Astrocyte (in vitro differentiated cells and primary cell): ENCODE measurements around the gene GUCY2F.

Experiments used
- EZH2 ChIP-seq: IDR thresholded peaks from 2 replicates; pipeline ENCODE4 v1.6.1; 2012; ENCODE audit warnings: mild to moderate bottlenecking, low read length, inconsistent platforms; ENCODE audit not compliant: insufficient read depth
- TF ChIP-seq, protein P1 (sequence below): IDR thresholded peaks from 2 replicates; pipeline ENCODE4 v1.5.1; 2011; ENCODE audit warnings: low read depth, mild to moderate bottlenecking, inconsistent platforms, low read length, moderate library complexity; ENCODE audit not compliant: insufficient read depth

DNA sequence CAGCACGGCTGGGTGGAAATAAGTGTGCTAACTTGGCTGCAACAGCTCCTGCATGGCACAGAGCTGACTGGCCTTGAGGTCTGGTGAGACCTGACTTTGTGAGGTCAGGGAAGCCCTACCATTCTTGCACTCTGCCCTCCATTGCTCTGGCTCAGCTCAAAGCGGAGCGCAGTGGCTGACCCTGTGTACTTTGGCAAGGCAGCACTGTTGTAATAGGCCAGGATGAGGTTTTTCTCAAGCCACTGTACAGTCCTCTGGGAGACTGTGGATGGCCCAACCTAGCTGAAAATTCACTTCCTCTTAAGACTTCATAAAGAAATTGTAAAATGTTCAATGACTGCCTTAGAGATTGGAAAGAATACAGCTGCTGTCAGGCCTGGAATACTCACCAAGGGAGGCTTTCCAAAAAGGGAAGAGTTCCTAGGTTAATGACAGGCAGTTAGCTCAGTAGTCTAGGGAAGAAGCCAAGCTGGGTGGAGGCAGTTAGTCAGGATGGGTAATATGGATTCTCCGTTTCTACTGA, 129.8 kb downstream of the GUCY2F start:
- TF ChIP-seq, protein P1, sequence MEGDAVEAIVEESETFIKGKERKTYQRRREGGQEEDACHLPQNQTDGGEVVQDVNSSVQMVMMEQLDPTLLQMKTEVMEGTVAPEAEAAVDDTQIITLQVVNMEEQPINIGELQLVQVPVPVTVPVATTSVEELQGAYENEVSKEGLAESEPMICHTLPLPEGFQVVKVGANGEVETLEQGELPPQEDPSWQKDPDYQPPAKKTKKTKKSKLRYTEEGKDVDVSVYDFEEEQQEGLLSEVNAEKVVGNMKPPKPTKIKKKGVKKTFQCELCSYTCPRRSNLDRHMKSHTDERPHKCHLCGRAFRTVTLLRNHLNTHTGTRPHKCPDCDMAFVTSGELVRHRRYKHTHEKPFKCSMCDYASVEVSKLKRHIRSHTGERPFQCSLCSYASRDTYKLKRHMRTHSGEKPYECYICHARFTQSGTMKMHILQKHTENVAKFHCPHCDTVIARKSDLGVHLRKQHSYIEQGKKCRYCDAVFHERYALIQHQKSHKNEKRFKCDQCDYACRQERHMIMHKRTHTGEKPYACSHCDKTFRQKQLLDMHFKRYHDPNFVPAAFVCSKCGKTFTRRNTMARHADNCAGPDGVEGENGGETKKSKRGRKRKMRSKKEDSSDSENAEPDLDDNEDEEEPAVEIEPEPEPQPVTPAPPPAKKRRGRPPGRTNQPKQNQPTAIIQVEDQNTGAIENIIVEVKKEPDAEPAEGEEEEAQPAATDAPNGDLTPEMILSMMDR: no peak
- TF ChIP-seq EZH2: no peak
